ENCODE data around the gene MRPL55. TPM values are rescaled to one million over a fixed set of nuclear protein-coding genes. Genes with fewer than 3 reads are reported as not detected.
"Not testable (repeated sequence)": the region's sequence is repeated elsewhere in the genome, so short reads cannot be mapped to it uniquely, and the experiment has no call there.

The MRPL55 gene
- total and polyA plus RNA-seq, 9 donors = 28.6 to 49.4 (median 32.5) TPM

GRCh38 chr1:228111315-228111714, 2.2 kb upstream of the MRPL55 start:
- H3K27me3 ChIP-seq (ENCODE audit: control insufficient read depth, insufficient read depth, low read length); H3K9me3 ChIP-seq (replicated peaks; ENCODE audit: control insufficient read depth, low read depth, low read length); H3K4me3 ChIP-seq (ENCODE audit: low read length); DNase-seq; H3K27ac ChIP-seq (ENCODE audit: low read length): not testable (repeated sequence)
- Histone ChIP-seq H3K36me3 (ENCODE audit: control insufficient read depth, insufficient read depth, low read length) (peaks cover 16% of the 10 kb centered on the region), H3K4me1 (ENCODE audit: control insufficient read depth, insufficient read depth, low read length) (peaks cover 18% of the 10 kb centered on the region)
- WGBS (ENCODE audit: insufficient coverage) = 86% methylated on average over 1 of the region's 6 CpGs

GRCh38 chr1:228110556-228110955, 1.5 kb upstream of the MRPL55 start:
- 90% methylated on average over 3 of the region's 7 CpGs for WGBS (ENCODE audit: insufficient coverage)
- no peak for DNase-seq
- H3K36me3 ChIP-seq (ENCODE audit: control insufficient read depth, insufficient read depth, low read length) = peaks cover 22% of the 10 kb centered on the region
- H3K4me1 ChIP-seq (ENCODE audit: control insufficient read depth, insufficient read depth, low read length) = peaks cover 18% of the 10 kb centered on the region
- peak overlapping the region; percentile 84 for H3K27ac ChIP-seq (ENCODE audit: low read length)
- H3K27me3 ChIP-seq (ENCODE audit: control insufficient read depth, insufficient read depth, low read length) = no peaks in the 10 kb centered on the region
- H3K9me3 ChIP-seq (replicated peaks; ENCODE audit: control insufficient read depth, low read depth, low read length) = no peaks in the 10 kb centered on the region
- H3K4me3 ChIP-seq (ENCODE audit: low read length) = no peak overlapping the region

GRCh38 chr1:228109962-228110488, 926 bp upstream of the MRPL55 start:
- no peak for DNase-seq
- peak overlapping the region; percentile 93 for H3K4me3 ChIP-seq (ENCODE audit: low read length)
- H3K27me3 ChIP-seq (ENCODE audit: control insufficient read depth, insufficient read depth, low read length) = no peaks in the 10 kb centered on the region
- WGBS (ENCODE audit: insufficient coverage) = 37% methylated on average over 15 of the region's 15 CpGs
- peak overlapping the region; percentile 84 for H3K27ac ChIP-seq (ENCODE audit: low read length)
- H3K4me1 ChIP-seq (ENCODE audit: control insufficient read depth, insufficient read depth, low read length) = peaks cover 18% of the 10 kb centered on the region
- H3K36me3 ChIP-seq (ENCODE audit: control insufficient read depth, insufficient read depth, low read length) = peaks cover 24% of the 10 kb centered on the region
- no peaks in the 10 kb centered on the region for H3K9me3 ChIP-seq (replicated peaks; ENCODE audit: control insufficient read depth, low read depth, low read length)

GRCh38 chr1:228108742-228109072, 392 bp downstream of the MRPL55 start:
- Histone ChIP-seq H3K27ac (ENCODE audit: low read length) (peak overlapping the region; percentile 67), H3K4me1 (ENCODE audit: control insufficient read depth, insufficient read depth, low read length) (peaks cover 31% of the 10 kb centered on the region), H3K9me3 (replicated peaks; ENCODE audit: control insufficient read depth, low read depth, low read length) (no peaks in the 10 kb centered on the region), H3K27me3 (ENCODE audit: control insufficient read depth, insufficient read depth, low read length) (no peaks in the 10 kb centered on the region), H3K4me3 (ENCODE audit: low read length) (peak overlapping the region; percentile 93), H3K36me3 (ENCODE audit: control insufficient read depth, insufficient read depth, low read length) (peaks cover 24% of the 10 kb centered on the region)
- 0% methylated on average over 7 of the region's 8 CpGs for WGBS (ENCODE audit: insufficient coverage)
- no peak for DNase-seq

- Histone ChIP-seq H3K4me3 (ENCODE audit: low read length) (peak overlapping the region; percentile 93), H3K27ac (ENCODE audit: low read length) (peak overlapping the region; percentile 67), H3K36me3 (ENCODE audit: control insufficient read depth, insufficient read depth, low read length) (peaks cover 24% of the 10 kb centered on the region), H3K27me3 (ENCODE audit: control insufficient read depth, insufficient read depth, low read length) (no peaks in the 10 kb centered on the region), H3K4me1 (ENCODE audit: control insufficient read depth, insufficient read depth, low read length) (peaks cover 35% of the 10 kb centered on the region), H3K9me3 (replicated peaks; ENCODE audit: control insufficient read depth, low read depth, low read length) (no peaks in the 10 kb centered on the region)
- WGBS (ENCODE audit: insufficient coverage) = 70% methylated on average over 8 of the region's 11 CpGs
- DNase-seq = no peak
These were observed 926 bp downstream of the MRPL55 start for GRCh38 chr1:228108055-228108690.

GRCh38 chr1:228107636-228108035, 1.5 kb downstream of the MRPL55 start:
- WGBS (ENCODE audit: insufficient coverage) = 91% methylated on average over 19 of the region's 19 CpGs
- H3K36me3 ChIP-seq (ENCODE audit: control insufficient read depth, insufficient read depth, low read length) = peaks cover 24% of the 10 kb centered on the region
- DNase-seq = no peak
- H3K27ac ChIP-seq (ENCODE audit: low read length) = no peak overlapping the region
- no peaks in the 10 kb centered on the region for H3K27me3 ChIP-seq (ENCODE audit: control insufficient read depth, insufficient read depth, low read length)
- peaks cover 35% of the 10 kb centered on the region for H3K4me1 ChIP-seq (ENCODE audit: control insufficient read depth, insufficient read depth, low read length)
- no peaks in the 10 kb centered on the region for H3K9me3 ChIP-seq (replicated peaks; ENCODE audit: control insufficient read depth, low read depth, low read length)
- no peak overlapping the region for H3K4me3 ChIP-seq (ENCODE audit: low read length)

- 85% methylated on average over 9 of the region's 9 CpGs for whole genome bisulfite sequencing (ENCODE audit: insufficient coverage)
- Histone ChIP-seq H3K9me3 (replicated peaks; ENCODE audit: control insufficient read depth, low read depth, low read length) (no peaks in the 10 kb centered on the region), H3K36me3 (ENCODE audit: control insufficient read depth, insufficient read depth, low read length) (peaks cover 24% of the 10 kb centered on the region), H3K27me3 (ENCODE audit: control insufficient read depth, insufficient read depth, low read length) (no peaks in the 10 kb centered on the region), H3K4me1 (ENCODE audit: control insufficient read depth, insufficient read depth, low read length) (peaks cover 43% of the 10 kb centered on the region), H3K27ac (ENCODE audit: low read length) (no peak overlapping the region), H3K4me3 (ENCODE audit: low read length) (no peak overlapping the region)
- no peak for DNase-seq
These were observed 2.4 kb downstream of the MRPL55 start for GRCh38 chr1:228106800-228107054.

- H3K27me3 ChIP-seq (ENCODE audit: control insufficient read depth, insufficient read depth, low read length) = no peaks in the 10 kb centered on the region
- DNase-seq = no peak
- no peak overlapping the region for H3K4me3 ChIP-seq (ENCODE audit: low read length)
- H3K36me3 ChIP-seq (ENCODE audit: control insufficient read depth, insufficient read depth, low read length) = peaks cover 25% of the 10 kb centered on the region
- H3K9me3 ChIP-seq (replicated peaks; ENCODE audit: control insufficient read depth, low read depth, low read length) = no peaks in the 10 kb centered on the region
- no peak overlapping the region for H3K27ac ChIP-seq (ENCODE audit: low read length)
- 88% methylated on average over 6 of the region's 8 CpGs for WGBS (ENCODE audit: insufficient coverage)
- H3K4me1 ChIP-seq (ENCODE audit: control insufficient read depth, insufficient read depth, low read length) = peaks cover 47% of the 10 kb centered on the region
These were observed 2.9 kb downstream of the MRPL55 start for GRCh38 chr1:228105996-228106799.

GRCh38 chr1:228105270-228105995, 3.7 kb downstream of the MRPL55 start:
- Histone ChIP-seq H3K4me3 (ENCODE audit: low read length) (no peak overlapping the region), H3K4me1 (ENCODE audit: control insufficient read depth, insufficient read depth, low read length) (peaks cover 50% of the 10 kb centered on the region), H3K27ac (ENCODE audit: low read length) (no peak overlapping the region), H3K9me3 (replicated peaks; ENCODE audit: control insufficient read depth, low read depth, low read length) (no peaks in the 10 kb centered on the region), H3K36me3 (ENCODE audit: control insufficient read depth, insufficient read depth, low read length) (peaks cover 32% of the 10 kb centered on the region), H3K27me3 (ENCODE audit: control insufficient read depth, insufficient read depth, low read length) (no peaks in the 10 kb centered on the region)
- WGBS (ENCODE audit: insufficient coverage) = 69% methylated on average over 8 of the region's 9 CpGs
- DNase-seq = no peak
